Stimulated activated CD4-positive, alpha-beta T cell treated with anti-CD3 and anti-CD28 coated beads, TNF-alpha, amount 100 ng/mL, for 48 hours (primary cell): ENCODE data around the gene IMPACT.

Experiments used
- DNase-seq, 3 donors: peaks; one replicate each; pipeline ENCODE4 v3.0.0-alpha.2; 2020; ENCODE audit warnings: low read depth in 3 of 3

The IMPACT gene

DNA sequence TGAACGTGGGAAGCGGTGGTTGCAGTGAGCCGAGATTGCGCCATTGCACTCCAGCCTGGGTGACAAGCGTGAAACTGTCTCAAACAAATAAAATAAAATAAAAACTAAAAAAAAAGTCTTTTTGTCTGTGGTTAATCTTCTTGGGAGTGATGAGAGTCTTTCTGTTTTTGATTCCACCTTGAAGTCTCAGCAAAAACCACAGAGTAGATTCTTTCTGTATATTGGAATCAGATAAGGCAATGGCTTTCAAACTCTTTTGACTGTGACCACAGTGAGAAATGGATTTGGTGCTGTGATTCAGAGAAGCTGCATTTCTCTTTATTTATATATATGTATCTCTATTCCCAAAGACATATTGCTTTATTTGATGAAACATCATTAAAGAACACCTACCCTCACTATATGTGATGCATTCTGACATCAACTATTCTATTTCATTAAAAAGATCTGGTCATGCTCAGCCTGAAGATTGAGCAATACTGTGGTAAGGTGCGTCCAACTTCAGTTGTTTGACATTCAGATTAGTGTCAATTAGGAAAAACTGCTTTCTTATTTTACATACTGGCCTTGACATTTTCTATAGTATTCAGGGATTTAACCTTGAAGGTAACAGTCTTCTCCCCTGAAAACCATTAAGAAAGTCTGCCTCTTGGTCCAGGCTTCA is 49.6 kb downstream of the IMPACT start:
- no peak for DNase-seq

- no peak for DNase-seq
Observed at GRCh38 chr18:24479371-24479770, 52.9 kb downstream of the IMPACT start.

GRCh38 chr18:24482821-24483220 is 56.4 kb downstream of the IMPACT start:
- DNase-seq = no peak

DNA sequence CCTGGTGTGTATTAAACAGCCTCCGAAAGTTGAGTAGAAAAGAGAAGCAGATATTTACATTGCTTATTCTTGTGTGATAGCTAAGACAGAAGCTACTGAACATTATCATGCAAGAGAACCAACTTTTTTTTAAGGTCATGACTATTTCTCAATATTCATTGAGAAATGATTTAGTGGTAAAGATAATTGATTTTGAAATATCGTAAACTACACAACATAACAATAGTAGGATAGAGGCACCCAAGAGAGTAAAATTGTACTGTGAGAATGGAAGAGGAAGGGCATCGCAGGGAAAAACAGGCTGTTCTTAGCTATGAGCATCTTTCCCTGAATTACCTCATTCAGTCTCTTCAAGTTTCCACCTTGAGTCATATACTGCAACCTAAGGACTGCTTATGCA is 59.2 kb downstream of the IMPACT start:
- DNase-seq = no peak

DNA sequence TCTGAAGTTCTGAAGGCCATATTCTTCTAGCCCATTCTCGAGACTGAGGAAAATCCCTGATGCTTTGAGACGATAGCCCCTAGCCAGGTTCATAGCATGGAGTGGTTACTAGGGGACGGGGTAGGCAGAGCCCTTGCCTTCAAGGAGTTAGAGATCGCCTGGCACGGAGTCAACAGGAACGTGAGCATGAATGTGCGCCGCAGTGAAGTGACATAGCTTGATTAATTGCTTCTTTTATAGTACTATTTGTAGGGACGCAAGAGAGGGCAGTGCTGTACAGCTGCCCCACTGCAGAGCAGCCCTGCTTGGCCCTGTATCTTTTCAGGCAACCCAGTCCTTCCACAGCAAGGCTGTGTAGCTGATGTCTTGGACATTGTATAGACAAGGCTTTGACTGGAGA is 60.2 kb downstream of the IMPACT start:
- DNase-seq = no peak

DNA sequence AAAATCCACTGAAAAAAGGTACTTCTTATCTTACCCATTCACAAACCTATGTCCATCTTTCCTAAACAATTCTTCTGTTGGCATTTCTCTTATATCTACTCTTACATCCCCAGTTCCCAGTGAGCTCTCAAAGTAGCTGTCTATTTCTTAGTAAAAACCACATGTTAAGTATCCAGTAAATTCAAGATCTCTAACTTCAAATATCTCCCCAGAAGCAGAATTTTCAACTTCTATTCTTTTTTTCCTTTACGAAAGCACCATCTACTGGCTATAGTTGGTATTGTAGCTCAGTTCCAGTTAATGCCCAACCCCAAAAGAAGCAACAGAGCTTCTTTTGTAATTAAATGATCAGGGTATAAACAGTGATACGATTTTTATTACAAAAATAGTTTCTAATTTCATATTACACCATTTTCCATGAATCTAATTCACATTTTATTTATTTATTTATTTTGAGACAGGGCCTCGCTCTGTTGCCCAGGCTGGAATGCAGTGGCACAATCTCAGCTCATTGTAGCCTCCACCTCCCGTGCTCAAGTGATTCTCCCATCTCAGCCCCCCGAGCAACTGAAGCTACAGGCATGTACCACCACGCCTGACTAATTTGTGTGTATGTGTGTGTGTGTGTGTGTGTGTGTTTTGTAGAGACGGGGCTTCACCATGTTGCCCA is 62.5 kb downstream of the IMPACT start:
- no peak for DNase-seq

DNA sequence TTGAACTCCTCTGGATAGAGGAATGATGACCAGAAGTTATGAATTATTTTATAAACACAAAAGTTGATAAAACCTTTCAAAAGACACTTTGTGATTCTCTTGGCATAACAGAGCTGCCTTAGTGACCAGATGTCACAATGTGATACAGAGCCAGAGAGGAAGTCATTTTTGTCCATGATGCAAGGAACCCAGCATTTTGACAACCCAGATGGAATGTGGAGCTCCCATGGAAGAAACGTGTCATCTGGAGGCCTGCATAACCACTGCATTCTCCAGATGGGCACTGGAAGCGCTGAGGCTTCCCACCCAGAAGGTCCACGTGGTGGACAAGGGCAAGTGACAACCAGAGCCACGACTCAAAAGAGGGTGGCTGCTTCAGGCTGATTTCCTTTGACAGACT is 64.1 kb downstream of the IMPACT start:
- DNase-seq = no peak

GRCh38 chr18:24491927-24492834 is 65.7 kb downstream of the IMPACT start:
- no peak for DNase-seq

DNA sequence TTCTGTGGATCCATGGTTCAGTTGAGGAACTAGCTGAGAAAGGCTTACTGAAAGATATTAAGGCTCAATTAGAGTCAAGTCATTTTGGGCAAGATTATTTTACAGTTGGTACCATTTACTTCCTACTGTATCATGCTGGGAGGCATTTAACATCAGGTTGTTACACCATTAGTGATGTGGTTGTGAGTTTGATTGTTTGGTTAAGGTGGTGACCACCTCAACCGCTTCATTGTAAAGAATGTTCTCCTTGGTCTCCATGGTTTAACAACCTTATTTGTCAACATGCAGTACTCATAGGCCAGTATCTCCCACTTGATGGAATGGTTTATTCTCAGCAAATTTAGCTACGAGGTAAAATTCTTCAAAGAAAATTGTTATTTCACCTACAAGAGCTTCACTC is 68.1 kb downstream of the IMPACT start:
- no peak for DNase-seq

DNA sequence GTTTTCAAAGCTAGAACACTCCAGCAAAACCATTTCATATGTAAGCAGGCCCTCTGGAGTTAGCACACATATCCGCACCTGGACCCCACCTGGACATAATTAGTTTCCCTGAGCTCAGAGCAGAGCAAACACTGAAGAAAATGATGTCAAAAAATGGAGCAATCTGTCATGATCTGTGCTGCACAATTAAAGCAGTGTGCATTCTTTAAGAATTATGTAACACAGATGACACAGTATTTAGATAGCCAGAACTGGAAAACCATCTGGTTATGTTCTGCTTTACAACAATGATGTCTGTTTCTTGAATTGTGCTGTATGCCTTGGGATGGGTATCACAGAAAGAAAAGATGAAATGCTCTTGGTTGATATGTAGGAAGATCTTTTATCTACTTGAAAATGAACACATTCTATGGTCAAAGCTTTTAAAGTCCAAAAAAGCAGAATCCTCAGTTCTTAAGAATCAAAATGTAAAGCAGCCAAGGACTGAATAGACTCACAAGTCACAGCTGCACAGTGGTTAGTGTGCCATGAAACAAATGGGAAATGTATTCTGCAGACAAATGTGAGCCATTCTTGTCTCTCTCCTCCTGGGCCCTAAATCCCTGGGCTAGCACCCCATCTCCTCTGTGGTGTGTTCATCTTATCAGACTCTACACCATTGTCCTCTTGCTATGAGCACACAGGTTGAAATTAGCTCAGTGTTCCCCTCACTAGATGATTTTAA is 70.7 kb downstream of the IMPACT start:
- DNase-seq = no peak

- DNase-seq = no peak
Observed at GRCh38 chr18:24499814-24500213, 73.3 kb downstream of the IMPACT start.

DNA sequence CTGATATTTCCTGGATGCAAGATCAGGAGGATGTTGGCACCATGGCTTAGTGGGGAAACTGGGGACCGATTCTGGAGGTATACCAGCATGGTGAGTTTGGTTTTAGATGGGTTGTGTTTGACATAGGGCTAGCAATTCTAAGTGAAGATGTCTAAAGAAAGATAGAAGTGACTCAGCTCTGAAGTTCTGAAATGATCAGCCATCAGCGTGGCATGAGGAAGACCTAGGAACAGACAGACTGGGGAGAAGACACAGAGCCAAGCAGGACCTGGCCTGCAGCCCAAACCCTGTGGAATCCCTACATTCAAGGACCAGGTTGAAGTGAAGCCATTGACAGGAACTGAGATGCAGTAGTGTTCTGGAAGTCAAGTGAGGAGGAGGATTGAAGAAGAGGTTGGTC is 73.7 kb downstream of the IMPACT start:
- DNase-seq = no peak

GRCh38 chr18:24500766-24501165 is 74.3 kb downstream of the IMPACT start:
- no peak for DNase-seq

GRCh38 chr18:24502667-24503523 is 76.4 kb downstream of the IMPACT start:
- no peak for DNase-seq
